Heart left ventricle (tissue), 13 donors: ENCODE results near the gene FOXJ1.

Experiments used
- CTCF ChIP-seq, 12 donors: fragments of 200-600 bp; sonication (generic) in 4 of 12; IDR thresholded peaks; one replicate each; pipeline versions ENCODE4 v1.5.0 to v1.8.0; 2018 to 2022; ENCODE audit warnings: antibody characterized with exemption in 12 of 12, mild to moderate bottlenecking in 5 of 12
- POLR2A ChIP-seq, 2 donors: fragments of 450-650 bp; IDR thresholded peaks; one replicate each; pipeline ENCODE4 v1.6.1; 2017; ENCODE audit warnings: antibody characterized with exemption in 2 of 2, mild to moderate bottlenecking in 2 of 2, moderate library complexity in 2 of 2
- donor health status: ischemic (EF 13 %, LVEDD 7.1; RV severe dilation, severe dysfunction).
- donor health status: DM: no; HTN: yes; CAD: no.
- donor health status: DM: no; HTN: no; CAD: no.
- donor health status: ischemic (EF 25% LVEDD 6.9; RV normal size, moderate dysfunction).
- donor health status: ischemic (EF 25% LVEDD 5.7; RV mildly dilated, moderate dysfunction).
- donor health status: ischemic (EF 35%, LVEDD 5.7; RV mildly dilated, moderate dysfunction).
- donor health status: nonischemic (EF 11% LVEDD 7.7; RV severe dilation, severe dysfunction).
- donor health status: DM: yes; HTN: yes; CAD: no.
- donor health status: PGD.
- donor health status: ischemic (EF 29% LVEDD 5.4; RV normal size, mild dysfunction).
- donor health status: nonischemic (EF 23%, LVEDD 6.1; RV moderate dilation, normal function).

DNA sequence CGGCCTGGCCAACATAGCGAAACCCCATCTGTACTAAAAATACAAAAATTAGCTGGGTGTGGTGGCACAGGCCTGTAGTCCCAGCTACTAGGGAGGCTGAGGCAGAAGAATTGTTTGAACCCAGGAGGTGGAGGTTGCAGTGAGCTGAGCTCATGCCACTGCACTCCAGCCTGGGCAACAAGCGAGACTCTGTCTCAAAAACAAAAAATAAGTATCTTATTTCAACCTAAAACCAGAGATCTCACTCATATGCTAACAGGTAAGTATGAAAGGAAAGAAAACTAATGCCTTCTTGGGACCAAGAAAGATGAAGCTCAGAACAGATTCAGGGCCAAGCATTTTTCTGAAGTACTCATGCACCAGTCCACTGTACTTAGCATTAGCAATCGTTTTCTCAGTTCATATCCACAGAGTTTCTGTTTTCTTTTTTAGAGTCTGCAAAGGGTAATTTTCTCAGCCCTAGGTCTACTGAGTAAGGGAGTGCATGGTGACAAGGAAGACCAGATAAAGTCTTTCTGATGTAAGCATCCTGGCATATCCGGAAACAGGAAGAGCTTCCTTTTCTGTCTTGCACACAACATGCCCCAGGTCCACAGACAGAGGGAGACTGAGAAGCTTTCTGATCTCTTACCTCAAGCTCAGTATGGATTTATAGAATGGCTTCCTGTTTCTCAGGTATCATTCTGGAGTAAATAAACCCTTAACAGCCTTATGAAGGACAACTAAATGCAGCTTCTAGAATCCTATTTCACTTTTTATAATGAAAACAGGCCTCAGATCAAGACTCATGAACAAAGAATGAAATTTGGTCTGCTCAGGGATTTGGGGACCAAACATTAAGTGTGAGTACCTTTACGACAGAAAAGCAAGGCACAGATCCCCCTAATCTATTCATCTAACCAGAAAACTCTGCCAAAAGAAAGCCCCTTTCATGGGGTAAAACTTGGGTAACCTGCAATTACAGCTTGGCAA, 38.7 kb upstream of the FOXJ1 start:
- TF ChIP-seq CTCF (IDR thresholded peaks at IDR 0.05) = no peak
- no peak for TF ChIP-seq POLR2A (IDR thresholded peaks at IDR 0.05)
